ENCODE measurements around the gene MRLN. TPM values are rescaled to one million over a fixed set of nuclear protein-coding genes. Genes with fewer than 3 reads are reported as not detected.

MRLN gene
- total and polyA plus RNA-seq, 2 experiments from 2014 or later, result not detected

DNA sequence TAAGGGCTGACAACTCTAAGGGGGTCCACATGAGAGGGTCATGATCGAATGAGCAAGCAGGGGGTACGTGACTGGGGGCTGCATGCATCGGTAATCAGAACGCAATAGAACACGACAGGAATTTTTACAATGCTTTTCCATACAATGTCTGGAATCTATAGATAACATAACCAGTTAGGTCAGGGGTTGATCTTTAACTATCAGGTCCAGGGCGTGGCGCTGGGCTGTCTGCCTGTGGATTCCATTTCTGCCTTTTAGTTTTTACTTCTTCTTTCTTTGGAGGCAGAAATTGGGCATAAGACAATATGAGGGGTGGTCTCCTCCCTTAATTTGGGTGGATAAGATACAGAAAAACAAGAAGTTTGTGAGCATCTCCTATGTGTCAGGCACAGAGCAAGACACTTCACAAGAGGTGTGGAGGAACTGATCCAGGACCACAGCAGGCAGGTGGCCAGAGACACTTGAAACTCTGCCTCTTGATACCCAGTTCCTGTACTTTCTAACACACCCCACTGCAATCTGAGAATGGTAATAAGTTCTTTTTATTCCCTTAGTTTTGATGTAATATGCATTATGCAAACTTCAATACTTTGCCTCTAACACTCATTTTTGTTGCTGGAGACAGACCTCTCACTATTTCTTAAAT, 18.0 kb upstream of the MRLN start:
- Histone ChIP-seq H3K27ac (no peak overlapping the region), H3K4me1 (ENCODE audit: insufficient read depth) (no peaks in the 10 kb centered on the region), H4K20me1 (ENCODE audit: insufficient read depth, poor library complexity, severe bottlenecking) (no peaks in the 10 kb centered on the region), H2AFZ (no peak overlapping the region), H3K27me3 (no peaks in the 10 kb centered on the region), H3K9me3 (ENCODE audit: low read depth) (no peaks in the 10 kb centered on the region), H3K4me3 (no peak overlapping the region), H3K79me2 (no peaks in the 10 kb centered on the region), H3K9me2 (replicated peaks; ENCODE audit: insufficient read depth) (no peaks in the 10 kb centered on the region), H3K4me2 (no peak overlapping the region), H3K36me3 (replicated peaks; ENCODE audit: insufficient read depth, low read depth) (no peaks in the 10 kb centered on the region)
- TF ChIP-seq EZH2phosphoT487 (IDR thresholded peaks at IDR 0.05; ENCODE audit: low read depth, severe bottlenecking, unreplicated experiment) (no peak), EZH2 (IDR thresholded peaks at IDR 0.05; ENCODE audit: borderline replicate concordance) (no peak)
- TF ChIP-seq, protein P1, sequence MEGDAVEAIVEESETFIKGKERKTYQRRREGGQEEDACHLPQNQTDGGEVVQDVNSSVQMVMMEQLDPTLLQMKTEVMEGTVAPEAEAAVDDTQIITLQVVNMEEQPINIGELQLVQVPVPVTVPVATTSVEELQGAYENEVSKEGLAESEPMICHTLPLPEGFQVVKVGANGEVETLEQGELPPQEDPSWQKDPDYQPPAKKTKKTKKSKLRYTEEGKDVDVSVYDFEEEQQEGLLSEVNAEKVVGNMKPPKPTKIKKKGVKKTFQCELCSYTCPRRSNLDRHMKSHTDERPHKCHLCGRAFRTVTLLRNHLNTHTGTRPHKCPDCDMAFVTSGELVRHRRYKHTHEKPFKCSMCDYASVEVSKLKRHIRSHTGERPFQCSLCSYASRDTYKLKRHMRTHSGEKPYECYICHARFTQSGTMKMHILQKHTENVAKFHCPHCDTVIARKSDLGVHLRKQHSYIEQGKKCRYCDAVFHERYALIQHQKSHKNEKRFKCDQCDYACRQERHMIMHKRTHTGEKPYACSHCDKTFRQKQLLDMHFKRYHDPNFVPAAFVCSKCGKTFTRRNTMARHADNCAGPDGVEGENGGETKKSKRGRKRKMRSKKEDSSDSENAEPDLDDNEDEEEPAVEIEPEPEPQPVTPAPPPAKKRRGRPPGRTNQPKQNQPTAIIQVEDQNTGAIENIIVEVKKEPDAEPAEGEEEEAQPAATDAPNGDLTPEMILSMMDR (IDR thresholded peaks at IDR 0.05; ENCODE audit: poor library complexity), result no peak
- WGBS (ENCODE audit: low lambda C conversion rate, missing lambda C conversion rate), result 92% methylated on average over 7 of the region's 7 CpGs
- DNase-seq (ENCODE audit: low spot score), result no peak

DNA sequence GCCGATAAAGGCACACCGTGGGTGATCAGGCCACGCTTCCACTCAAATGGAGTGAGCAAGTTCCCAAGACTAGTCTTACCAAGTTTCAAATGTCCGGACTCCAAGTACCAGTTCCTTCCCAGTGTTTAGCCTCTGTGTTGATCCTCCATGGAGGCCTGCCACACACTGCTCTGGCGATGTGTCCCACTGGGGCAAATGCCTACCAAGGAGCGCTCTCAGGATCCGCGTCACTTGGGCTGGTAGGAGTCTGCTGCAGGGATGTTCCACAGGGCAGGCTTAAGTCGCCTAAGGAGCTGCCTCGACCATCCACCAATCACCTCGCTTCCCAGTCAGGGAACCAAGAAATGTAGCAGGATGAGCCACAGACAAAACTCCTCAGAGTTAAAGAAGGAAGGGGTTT, 17.4 kb upstream of the MRLN start:
- no peak overlapping the region for H3K27ac ChIP-seq
- DNase-seq (ENCODE audit: low spot score), result no peak
- no peaks in the 10 kb centered on the region for H3K9me3 ChIP-seq (ENCODE audit: low read depth)
- no peaks in the 10 kb centered on the region for H3K36me3 ChIP-seq (replicated peaks; ENCODE audit: insufficient read depth, low read depth)
- no peaks in the 10 kb centered on the region for H3K4me1 ChIP-seq (ENCODE audit: insufficient read depth)
- no peaks in the 10 kb centered on the region for H3K79me2 ChIP-seq
- H3K9me2 ChIP-seq (replicated peaks; ENCODE audit: insufficient read depth), result no peaks in the 10 kb centered on the region
- no peak for TF ChIP-seq EZH2phosphoT487 (IDR thresholded peaks at IDR 0.05; ENCODE audit: low read depth, severe bottlenecking, unreplicated experiment)
- TF ChIP-seq, protein P1 (IDR thresholded peaks at IDR 0.05; ENCODE audit: poor library complexity), result no peak
- TF ChIP-seq EZH2 (IDR thresholded peaks at IDR 0.05; ENCODE audit: borderline replicate concordance), result no peak
- H3K4me3 ChIP-seq, result no peak overlapping the region
- WGBS (ENCODE audit: low lambda C conversion rate, missing lambda C conversion rate), result 95% methylated on average over 11 of the region's 11 CpGs
- H4K20me1 ChIP-seq (ENCODE audit: insufficient read depth, poor library complexity, severe bottlenecking), result no peaks in the 10 kb centered on the region
- H2AFZ ChIP-seq, result no peak overlapping the region
- H3K4me2 ChIP-seq, result no peak overlapping the region
- H3K27me3 ChIP-seq, result no peaks in the 10 kb centered on the region

DNA sequence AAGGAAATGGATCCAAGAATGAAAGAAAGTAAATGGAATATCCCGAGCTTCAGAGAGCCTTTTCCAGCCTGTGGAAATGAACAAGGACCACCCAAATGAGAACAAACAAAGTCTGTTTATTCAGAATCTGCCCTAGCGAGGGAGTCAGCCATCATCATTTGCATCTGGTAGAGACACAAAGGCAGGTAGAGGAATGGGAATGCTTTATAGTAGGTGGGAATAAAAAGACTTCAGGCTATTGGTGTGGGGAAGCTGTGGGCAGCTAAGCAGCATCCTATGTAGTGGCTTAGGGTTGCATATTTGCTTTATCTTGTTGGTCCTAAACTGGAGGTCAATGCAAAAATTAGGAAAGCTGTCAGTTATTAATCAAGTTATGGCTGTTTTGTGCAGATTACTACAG, 9.2 kb upstream of the MRLN start:
- no peaks in the 10 kb centered on the region for H3K79me2 ChIP-seq
- H3K4me3 ChIP-seq, result no peak overlapping the region
- TF ChIP-seq EZH2 (IDR thresholded peaks at IDR 0.05; ENCODE audit: borderline replicate concordance) (no peak), EZH2phosphoT487 (IDR thresholded peaks at IDR 0.05; ENCODE audit: low read depth, severe bottlenecking, unreplicated experiment) (no peak)
- TF ChIP-seq, protein P1 (IDR thresholded peaks at IDR 0.05; ENCODE audit: poor library complexity), result no peak
- DNase-seq (ENCODE audit: low spot score), result no peak
- H3K27me3 ChIP-seq, result no peaks in the 10 kb centered on the region
- no peaks in the 10 kb centered on the region for H3K9me3 ChIP-seq (ENCODE audit: low read depth)
- no peak overlapping the region for H3K27ac ChIP-seq
- H4K20me1 ChIP-seq (ENCODE audit: insufficient read depth, poor library complexity, severe bottlenecking), result no peaks in the 10 kb centered on the region
- H3K4me1 ChIP-seq (ENCODE audit: insufficient read depth), result no peaks in the 10 kb centered on the region
- H3K4me2 ChIP-seq, result no peak overlapping the region
- no peaks in the 10 kb centered on the region for H3K36me3 ChIP-seq (replicated peaks; ENCODE audit: insufficient read depth, low read depth)
- no peak overlapping the region for H2AFZ ChIP-seq
- 37% methylated on average over 2 of the region's 2 CpGs for WGBS (ENCODE audit: low lambda C conversion rate, missing lambda C conversion rate)
- H3K9me2 ChIP-seq (replicated peaks; ENCODE audit: insufficient read depth), result no peaks in the 10 kb centered on the region

Data from hepatocyte (in vitro differentiated cells).